ENCODE results near the gene GNPNAT1. TPM values are rescaled to one million over a fixed set of nuclear protein-coding genes. Genes with fewer than 3 reads are reported as not detected.
"Not testable (repeated sequence)": the region's sequence is repeated elsewhere in the genome, so short reads cannot be mapped to it uniquely, and the experiment has no call there.

The GNPNAT1 gene
- total RNA-seq, 4 donors from 2014 or later = 9.0 to 16.3 (median 12.7) TPM

GRCh38 chr14:52780893-52781292, 10.5 kb downstream of the GNPNAT1 start:
- WGBS = 91% methylated on average over 1 of the region's 1 CpG
- Histone ChIP-seq H3K4me1 (no peaks in the 10 kb centered on the region), H3K27me3 (no peaks in the 10 kb centered on the region), H3K36me3 (peaks cover 23% of the 10 kb centered on the region), H3K4me3 (no peak overlapping the region), H3K9me3 (no peaks in the 10 kb centered on the region), H3K27ac (no peak overlapping the region)
- DNase-seq (ENCODE audit: low spot score in 2 of 2) = no peak
- TF ChIP-seq POLR2AphosphoS5 (IDR thresholded peaks at IDR 0.05) = no peak
- TF ChIP-seq, protein P1, sequence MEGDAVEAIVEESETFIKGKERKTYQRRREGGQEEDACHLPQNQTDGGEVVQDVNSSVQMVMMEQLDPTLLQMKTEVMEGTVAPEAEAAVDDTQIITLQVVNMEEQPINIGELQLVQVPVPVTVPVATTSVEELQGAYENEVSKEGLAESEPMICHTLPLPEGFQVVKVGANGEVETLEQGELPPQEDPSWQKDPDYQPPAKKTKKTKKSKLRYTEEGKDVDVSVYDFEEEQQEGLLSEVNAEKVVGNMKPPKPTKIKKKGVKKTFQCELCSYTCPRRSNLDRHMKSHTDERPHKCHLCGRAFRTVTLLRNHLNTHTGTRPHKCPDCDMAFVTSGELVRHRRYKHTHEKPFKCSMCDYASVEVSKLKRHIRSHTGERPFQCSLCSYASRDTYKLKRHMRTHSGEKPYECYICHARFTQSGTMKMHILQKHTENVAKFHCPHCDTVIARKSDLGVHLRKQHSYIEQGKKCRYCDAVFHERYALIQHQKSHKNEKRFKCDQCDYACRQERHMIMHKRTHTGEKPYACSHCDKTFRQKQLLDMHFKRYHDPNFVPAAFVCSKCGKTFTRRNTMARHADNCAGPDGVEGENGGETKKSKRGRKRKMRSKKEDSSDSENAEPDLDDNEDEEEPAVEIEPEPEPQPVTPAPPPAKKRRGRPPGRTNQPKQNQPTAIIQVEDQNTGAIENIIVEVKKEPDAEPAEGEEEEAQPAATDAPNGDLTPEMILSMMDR (IDR thresholded peaks at IDR 0.05) = no peak
- no peak for TF ChIP-seq POLR2A (IDR thresholded peaks at IDR 0.05)
- no peak for TF ChIP-seq EP300 (IDR thresholded peaks at IDR 0.05)

DNA sequence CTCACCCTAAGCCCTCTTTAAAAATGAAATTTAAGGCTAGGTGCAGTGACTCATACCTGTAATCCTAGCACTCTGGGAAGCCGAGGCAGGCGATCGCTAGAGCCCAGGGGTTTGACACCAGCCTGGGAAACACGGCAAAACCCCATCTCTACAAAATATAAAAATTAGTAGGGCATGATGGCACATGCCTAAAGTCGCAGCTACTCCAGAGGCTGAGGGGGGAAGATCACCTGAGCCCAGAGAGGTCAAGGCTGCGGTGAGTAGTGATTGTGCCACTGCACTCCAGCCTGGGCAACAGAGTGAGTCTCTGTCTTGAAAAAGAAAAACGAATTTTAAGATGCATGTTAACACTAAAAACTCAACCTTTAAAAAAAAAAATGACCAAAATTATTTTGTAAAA, 12.7 kb downstream of the GNPNAT1 start:
- TF ChIP-seq POLR2A (IDR thresholded peaks at IDR 0.05) = no peak
- no peak for TF ChIP-seq EP300 (IDR thresholded peaks at IDR 0.05)
- no peak for TF ChIP-seq POLR2AphosphoS5 (IDR thresholded peaks at IDR 0.05)
- TF ChIP-seq, protein P1 (IDR thresholded peaks at IDR 0.05) = no peak
- WGBS = 82% methylated on average over 7 of the region's 7 CpGs
- Histone ChIP-seq H3K27ac (no peak overlapping the region), H3K27me3 (no peaks in the 10 kb centered on the region), H3K4me1 (no peaks in the 10 kb centered on the region), H3K4me3 (no peak overlapping the region), H3K9me3 (no peaks in the 10 kb centered on the region), H3K36me3 (peaks cover 38% of the 10 kb centered on the region)
- no peak for DNase-seq (ENCODE audit: low spot score in 2 of 2)

GRCh38 chr14:52776816-52777215, 14.6 kb downstream of the GNPNAT1 start:
- H3K4me3 ChIP-seq = no peak overlapping the region
- H3K27me3 ChIP-seq = no peaks in the 10 kb centered on the region
- no peak overlapping the region for H3K27ac ChIP-seq
- 85% methylated on average over 7 of the region's 7 CpGs for WGBS
- no peaks in the 10 kb centered on the region for H3K4me1 ChIP-seq
- TF ChIP-seq EP300 (IDR thresholded peaks at IDR 0.05) = no peak
- TF ChIP-seq POLR2AphosphoS5 (IDR thresholded peaks at IDR 0.05) = no peak
- no peak for TF ChIP-seq POLR2A (IDR thresholded peaks at IDR 0.05)
- TF ChIP-seq, protein P1 (IDR thresholded peaks at IDR 0.05) = no peak
- H3K9me3 ChIP-seq = no peaks in the 10 kb centered on the region
- DNase-seq (ENCODE audit: low spot score in 2 of 2) = no peak
- peaks cover 42% of the 10 kb centered on the region for H3K36me3 ChIP-seq

DNA sequence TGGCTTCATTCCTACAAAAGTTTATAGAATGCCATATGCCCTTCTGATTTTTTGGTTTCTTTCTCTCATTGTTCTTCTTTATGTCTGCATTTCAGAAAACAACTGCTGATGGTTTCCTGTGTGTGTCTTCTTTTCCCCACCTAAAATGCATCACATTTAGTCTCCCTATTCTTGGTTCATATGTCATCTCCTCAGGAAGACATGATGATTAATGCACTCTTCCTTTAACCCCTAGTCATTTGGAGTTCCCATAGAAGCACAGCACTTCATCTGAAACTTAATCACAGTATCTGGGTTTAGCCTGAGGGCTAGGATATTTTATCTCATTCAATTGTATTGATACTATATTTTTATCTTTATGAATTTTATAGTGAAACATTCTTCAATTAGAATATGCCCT, 21.5 kb downstream of the GNPNAT1 start:
- Histone ChIP-seq H3K27me3 (no peaks in the 10 kb centered on the region), H3K9me3 (no peaks in the 10 kb centered on the region), H3K36me3 (peaks cover 57% of the 10 kb centered on the region), H3K4me1 (no peaks in the 10 kb centered on the region), H3K27ac (no peak overlapping the region), H3K4me3 (no peak overlapping the region)
- TF ChIP-seq, protein P1 (IDR thresholded peaks at IDR 0.05) = no peak
- no peak for TF ChIP-seq POLR2AphosphoS5 (IDR thresholded peaks at IDR 0.05)
- TF ChIP-seq POLR2A (IDR thresholded peaks at IDR 0.05) = no peak
- TF ChIP-seq EP300 (IDR thresholded peaks at IDR 0.05) = no peak
- DNase-seq (ENCODE audit: low spot score in 2 of 2) = no peak

DNA sequence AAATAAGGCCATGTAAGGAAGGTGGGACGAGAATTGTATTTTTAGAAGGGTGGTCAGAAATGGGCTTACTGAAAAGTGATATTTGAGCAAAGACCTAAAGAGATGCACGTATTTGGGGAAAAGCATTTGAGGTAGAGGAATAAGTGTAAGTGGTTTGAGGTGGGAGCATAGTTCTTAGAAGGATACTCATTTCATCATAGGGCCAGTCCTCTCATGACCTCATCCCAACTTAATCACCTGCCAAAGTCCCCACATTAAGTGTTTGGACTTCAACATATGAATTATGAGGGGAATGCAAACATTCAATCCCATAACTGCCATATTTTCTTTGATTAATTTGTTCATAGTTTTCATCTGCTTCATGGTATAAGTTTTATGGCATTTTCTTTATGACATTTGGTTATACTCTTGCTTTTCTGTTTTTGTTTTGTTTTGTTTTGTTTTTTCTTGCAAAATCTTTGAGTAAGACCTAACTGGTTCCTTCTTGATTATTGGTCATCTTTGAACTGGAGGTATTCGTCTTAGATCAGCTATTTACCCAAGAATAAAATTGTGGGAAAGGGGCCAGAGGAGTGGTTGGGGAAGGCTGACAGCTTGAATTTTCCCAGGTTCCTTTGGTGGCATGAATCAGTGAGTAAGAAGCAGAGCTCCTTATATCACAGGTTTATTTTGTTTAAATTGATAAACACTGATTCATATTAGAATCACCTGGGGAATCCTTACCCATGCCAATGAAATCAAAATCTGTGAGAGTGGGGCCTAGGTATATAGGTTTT, 24.2 kb downstream of the GNPNAT1 start:
- TF ChIP-seq, protein P1 (IDR thresholded peaks at IDR 0.05) = no peak
- TF ChIP-seq EP300 (IDR thresholded peaks at IDR 0.05) (no peak), POLR2A (IDR thresholded peaks at IDR 0.05) (no peak), POLR2AphosphoS5 (IDR thresholded peaks at IDR 0.05) (no peak)

GRCh38 chr14:52762923-52763322, 28.5 kb downstream of the GNPNAT1 start:
- not testable (repeated sequence) for H3K4me1 ChIP-seq; DNase-seq (ENCODE audit: low spot score in 2 of 2); H3K4me3 ChIP-seq; H3K9me3 ChIP-seq; H3K27ac ChIP-seq; H3K27me3 ChIP-seq
- H3K36me3 ChIP-seq = peaks cover 57% of the 10 kb centered on the region
- 93% methylated on average over 4 of the region's 4 CpGs for WGBS

More for the DNA sequence above, 24.2 kb downstream of the GNPNAT1 start:
- Histone ChIP-seq H3K4me3 (no peak overlapping the region), H3K9me3 (no peaks in the 10 kb centered on the region), H3K27ac (no peak overlapping the region), H3K27me3 (no peaks in the 10 kb centered on the region), H3K4me1 (no peaks in the 10 kb centered on the region), H3K36me3 (peaks cover 56% of the 10 kb centered on the region)
- WGBS = 94% methylated on average over 3 of the region's 3 CpGs
- DNase-seq (ENCODE audit: low spot score in 2 of 2) = no peak

Data from suprapubic skin (tissue), 4 donors.